ENCODE measurements around the gene MAN2A1.

MAN2A1 gene

GRCh38 chr5:109682383-109682782 is 7.3 kb upstream of the MAN2A1 start:
- DNase-seq = no peak

DNA sequence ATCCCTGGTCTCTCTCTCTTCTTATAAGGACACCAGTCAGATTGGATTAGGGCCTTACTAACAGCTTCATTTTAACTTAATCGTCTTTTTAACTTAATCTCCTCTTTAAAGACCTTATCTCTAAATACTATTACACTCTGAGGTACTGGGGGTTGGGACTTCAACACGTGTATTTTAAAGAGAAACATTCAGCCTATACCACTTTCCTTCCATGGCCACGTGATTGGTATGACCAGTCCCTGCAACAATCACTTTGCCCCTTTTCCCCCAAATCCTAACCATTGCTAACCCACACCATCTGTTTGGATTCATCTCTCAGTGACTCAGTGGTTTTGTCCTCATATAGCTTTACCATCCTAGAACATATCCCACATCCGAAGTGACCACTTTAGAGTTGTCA is 3.8 kb upstream of the MAN2A1 start:
- no peak for DNase-seq

- peak in 1 of 2 donors; percentile 70 for DNase-seq
These were observed 1.1 kb upstream of the MAN2A1 start for GRCh38 chr5:109688630-109688969.

GRCh38 chr5:109688970-109689739 is 572 bp upstream of the MAN2A1 start:
- peak; percentile 96 to 97 for DNase-seq

DNA sequence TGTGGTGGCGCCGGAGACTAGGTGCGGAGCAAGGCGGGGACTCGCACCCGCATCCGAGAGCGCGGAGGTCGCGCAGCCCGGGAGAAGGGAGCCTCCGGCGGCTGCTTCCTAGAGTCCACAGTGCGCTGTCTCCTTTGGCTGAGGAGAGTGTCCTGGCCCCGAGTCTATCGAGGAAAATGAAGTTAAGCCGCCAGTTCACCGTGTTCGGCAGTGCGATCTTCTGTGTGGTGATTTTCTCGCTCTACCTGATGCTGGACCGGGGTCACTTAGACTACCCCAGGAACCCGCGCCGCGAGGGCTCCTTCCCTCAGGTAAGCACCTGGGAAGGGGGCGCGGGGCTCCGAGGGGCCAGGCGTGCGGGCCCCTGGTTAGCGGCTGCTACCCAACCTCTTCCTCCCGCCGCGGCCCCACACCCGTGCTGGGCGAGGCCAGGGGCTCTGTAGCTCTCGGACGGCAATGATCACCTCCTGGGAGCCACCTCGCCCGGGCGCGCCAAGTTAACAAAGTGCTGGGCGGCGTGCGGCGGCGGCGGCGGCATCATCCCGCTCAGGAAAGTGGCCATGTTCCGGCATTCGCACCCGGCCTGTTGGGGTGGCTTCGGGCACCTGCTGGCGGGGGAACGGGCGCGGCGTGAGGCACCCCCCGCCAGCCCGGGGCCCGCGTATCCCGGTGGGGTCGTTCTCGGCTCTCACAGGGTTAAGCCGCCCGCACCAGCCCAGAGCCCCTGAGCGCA is 681 bp downstream of the MAN2A1 start:
- no peak for DNase-seq

GRCh38 chr5:109690975-109691574 is 1.3 kb downstream of the MAN2A1 start:
- DNase-seq = peak; percentile 69 to 72

DNA sequence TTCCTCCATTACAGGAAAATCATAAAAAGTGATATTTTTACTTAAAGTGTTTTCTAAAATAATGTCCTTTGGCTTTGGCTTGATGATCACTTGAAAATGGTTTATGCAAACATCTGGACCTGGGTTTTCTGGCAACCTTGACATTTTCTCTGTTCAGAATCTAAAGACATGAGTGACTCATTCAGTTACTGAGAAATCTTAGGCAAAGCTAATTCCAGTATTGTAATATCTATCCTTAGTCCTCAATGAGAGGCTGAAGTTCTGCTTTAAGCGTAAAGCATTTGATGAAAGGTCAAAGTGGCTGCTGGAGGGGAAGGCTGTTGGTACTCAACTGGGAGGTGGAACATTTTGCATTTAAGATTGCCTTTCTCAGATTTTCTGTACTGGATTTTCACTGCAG is 2.3 kb downstream of the MAN2A1 start:
- DNase-seq = peak; percentile 48 to 75

DNA sequence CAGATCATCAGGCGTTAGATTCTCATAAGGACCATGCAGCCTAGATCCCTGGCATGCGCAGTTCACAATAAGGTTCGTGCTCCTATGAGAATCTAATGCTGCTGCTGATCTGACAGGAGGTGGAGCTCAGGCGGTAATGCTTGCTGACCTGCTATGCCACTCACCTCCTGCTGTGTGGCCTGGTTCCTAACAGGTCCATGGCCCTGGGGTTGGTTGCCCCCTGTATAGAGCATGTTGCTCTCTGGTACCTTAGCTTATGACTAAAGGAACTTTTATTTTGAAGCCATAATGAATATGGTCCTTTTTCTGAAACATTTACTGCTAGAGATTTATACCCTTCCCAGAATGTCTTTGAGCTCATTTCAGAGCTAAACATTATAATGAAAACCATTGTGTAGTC is 3.1 kb downstream of the MAN2A1 start:
- DNase-seq = no peak

DNA sequence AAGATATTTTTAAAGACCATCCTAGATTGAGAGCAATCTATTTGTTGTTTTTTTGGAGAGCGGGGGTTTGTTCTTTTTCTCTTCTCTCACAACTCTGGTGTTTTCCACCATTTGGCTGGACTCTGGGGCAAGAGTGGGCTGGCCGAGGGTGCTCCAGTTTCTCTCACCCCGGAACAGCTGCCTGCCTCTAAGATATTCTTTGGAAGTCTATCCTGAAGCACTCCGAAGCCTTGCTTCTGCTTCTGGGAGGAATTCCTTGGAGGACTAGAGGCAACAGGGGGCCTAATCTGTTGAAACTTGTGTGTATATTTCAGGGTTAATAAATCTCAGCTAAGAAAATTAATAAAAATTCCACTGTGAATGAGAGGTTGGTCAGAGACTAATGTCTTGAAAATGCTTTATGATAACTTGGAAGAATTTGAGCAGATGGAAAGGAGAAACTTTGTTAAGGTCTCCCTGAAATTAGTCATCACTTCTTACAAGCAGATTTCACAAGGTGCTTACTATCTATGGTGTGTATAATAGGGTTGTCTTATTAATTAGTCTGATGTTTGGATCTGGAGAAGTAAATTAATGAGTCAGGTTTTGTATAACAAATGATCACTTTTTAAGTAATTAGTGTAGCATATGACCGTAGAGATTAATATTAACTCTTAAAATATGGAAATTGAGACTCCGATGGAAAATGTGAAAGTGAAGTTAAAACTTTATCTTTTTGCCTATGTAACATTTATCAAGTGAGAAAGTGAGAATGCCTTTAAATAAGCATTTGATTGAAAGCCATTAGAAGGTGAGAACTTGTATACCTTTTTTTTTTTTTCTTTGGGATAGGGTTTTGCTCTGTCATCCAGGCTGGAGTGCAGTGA is 4.0 kb downstream of the MAN2A1 start:
- no peak for DNase-seq

- peak in 1 of 2 donors; percentile 30 for DNase-seq
These were observed 4.7 kb downstream of the MAN2A1 start for GRCh38 chr5:109694451-109694891.

GRCh38 chr5:109695005-109695926 is 5.5 kb downstream of the MAN2A1 start:
- peak in 1 of 2 donors; percentile 33 for DNase-seq

DNA sequence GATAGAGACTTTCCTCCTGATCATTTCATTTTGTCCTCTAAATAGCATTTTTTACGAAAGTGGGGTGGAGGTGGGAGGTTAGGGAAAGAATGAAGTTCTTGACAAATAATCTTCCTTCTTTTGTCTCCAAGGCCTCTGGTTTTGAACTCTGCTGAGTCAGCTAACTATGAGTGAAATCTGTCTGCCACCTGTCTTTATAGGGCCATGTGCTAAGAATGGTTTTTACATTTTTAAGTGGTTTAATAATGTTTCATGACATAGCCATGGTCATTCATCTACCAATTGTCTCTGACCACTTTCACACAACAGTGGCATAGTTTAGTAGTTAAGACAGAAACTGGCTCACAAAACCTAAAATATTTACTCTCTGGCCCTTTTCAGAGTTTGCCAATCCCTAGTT is 7.6 kb downstream of the MAN2A1 start:
- no peak for DNase-seq

- no peak for DNase-seq
These were observed 10.9 kb downstream of the MAN2A1 start for GRCh38 chr5:109700516-109701153.

DNA sequence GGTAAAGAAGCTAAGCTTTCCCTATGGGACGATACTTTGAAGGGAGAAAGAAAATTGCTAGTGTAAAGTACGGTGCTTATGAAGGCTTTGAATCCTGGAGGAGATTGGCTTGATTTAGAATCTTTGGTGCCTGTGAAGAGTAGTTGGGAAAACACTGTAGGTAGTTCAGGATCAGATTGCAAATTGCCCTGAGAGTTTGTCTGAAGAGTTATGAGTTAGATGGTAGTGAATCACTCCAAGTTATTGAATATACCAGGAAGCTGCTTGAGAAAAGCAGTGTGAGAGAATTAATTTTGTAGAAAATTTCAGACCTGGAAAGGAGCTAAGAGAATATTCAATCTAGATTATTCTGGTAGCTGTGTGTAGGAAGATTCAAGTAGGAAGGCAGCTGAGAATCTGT is 11.5 kb downstream of the MAN2A1 start:
- DNase-seq = no peak

DNA sequence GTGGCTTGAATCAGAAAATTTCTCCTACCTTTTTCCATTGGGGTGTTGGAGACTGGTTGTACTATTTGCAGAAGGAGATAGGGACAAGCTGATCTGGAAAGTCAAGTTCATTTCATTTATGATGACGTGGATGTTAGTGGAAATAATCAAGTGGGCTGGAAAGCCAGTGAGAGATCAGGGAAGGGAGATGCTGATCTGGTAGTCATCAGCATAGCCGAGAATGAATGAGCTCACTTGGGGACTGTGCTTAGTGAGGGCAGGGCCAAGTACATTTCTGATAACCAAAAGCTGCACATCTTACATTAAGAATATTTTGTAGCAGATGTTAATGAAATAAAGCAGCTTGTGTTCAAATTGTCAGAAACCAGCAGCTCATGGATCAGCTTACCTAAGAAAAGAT is 12.1 kb downstream of the MAN2A1 start:
- DNase-seq = no peak

DNA sequence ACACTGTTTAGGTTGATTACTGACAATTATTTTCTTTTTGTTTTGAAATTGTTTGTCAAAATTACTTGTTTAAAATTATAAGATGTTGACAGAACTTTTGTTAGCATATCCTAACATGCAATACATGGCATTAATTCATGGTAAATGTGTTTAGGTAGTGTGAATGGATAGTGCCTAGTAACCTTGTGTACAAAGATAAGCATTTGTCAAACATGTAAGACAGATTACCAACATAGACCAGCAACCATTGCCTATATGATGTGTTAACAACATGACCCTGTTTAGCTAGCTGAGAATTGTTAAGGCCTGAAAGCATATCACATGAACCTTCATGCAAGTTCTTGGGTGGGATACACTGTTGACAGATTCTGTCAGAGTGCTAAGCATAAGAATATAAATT is 13.4 kb downstream of the MAN2A1 start:
- no peak for DNase-seq

DNA sequence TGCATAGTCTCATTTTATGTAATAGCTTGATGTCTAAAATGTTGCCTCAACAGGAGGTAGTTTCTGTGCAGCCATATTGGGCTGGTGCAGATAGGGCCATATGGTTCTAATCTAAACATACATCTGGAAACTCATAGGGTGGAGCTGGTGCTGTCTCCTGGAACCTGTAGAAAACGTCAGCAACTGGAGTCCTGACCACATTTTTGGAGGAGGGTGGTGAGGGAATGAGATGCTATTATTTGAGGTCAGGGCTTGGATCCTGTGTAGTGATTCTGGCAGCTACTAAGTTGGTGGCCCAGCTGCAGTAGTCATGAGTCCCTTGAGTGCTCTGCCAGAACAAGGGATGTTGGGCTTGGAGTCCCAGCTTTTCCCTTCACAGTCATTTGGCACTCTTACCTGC is 14.1 kb downstream of the MAN2A1 start:
- DNase-seq = no peak

- no peak for DNase-seq
These were observed 14.7 kb downstream of the MAN2A1 start for GRCh38 chr5:109704282-109704952.

- DNase-seq = no peak
These were observed 15.9 kb downstream of the MAN2A1 start for GRCh38 chr5:109705596-109705995.

GRCh38 chr5:109706095-109706494 is 16.4 kb downstream of the MAN2A1 start:
- DNase-seq = no peak

- no peak for DNase-seq
These were observed 17.8 kb downstream of the MAN2A1 start for GRCh38 chr5:109707531-109707930.
